HG02970 (cell line): ENCODE measurements around the gene ZNF264.
"Not testable (repeated sequence)": the region's sequence is repeated elsewhere in the genome, so short reads cannot be mapped to it uniquely, and the experiment has no call there.

Experiments used
- ATAC-seq: cut with Tn5 transposase; IDR thresholded peaks from one replicate; pipeline ENCODE4 v1.9.1; 2021; ENCODE audit warnings: mild to moderate bottlenecking, moderate library complexity, moderate number of reproducible peaks; ENCODE audit not compliant: unreplicated experiment, low FRiP score

Gene ZNF264

GRCh38 chr19:57191141-57192076 is at the start of gene ZNF264:
TSS of gene ZNF264 (plus strand) at chr19:57191500. CDS start at chr19:57191914, 414 bp downstream.
- peak; percentile 89 for ATAC-seq

- ATAC-seq = no peak
Observed at GRCh38 chr19:57141699-57142098, 49.6 kb upstream of the ZNF264 start.

GRCh38 chr19:57152921-57153320 is 38.4 kb upstream of the ZNF264 start:
- no peak for ATAC-seq

- ATAC-seq = no peak
Observed at GRCh38 chr19:57161985-57162539, 29.2 kb upstream of the ZNF264 start.

GRCh38 chr19:57165846-57166245 is 25.5 kb upstream of the ZNF264 start:
- ATAC-seq = no peak

- no peak for ATAC-seq
Observed at GRCh38 chr19:57167385-57167784, 23.9 kb upstream of the ZNF264 start, which contains the start of gene DUXA. TSS of gene DUXA (minus strand) at chr19:57167485. CDS start at chr19:57167443, 42 bp downstream.

GRCh38 chr19:57171551-57172081 is 19.7 kb upstream of the ZNF264 start:
- no peak for ATAC-seq

- ATAC-seq = no peak
Observed at GRCh38 chr19:57190301-57190700, 999 bp upstream of the ZNF264 start.

- no peak for ATAC-seq
Observed at GRCh38 chr19:57192077-57192420, 749 bp downstream of the ZNF264 start.

GRCh38 chr19:57192993-57193392 is 1.7 kb downstream of the ZNF264 start:
- no peak for ATAC-seq

GRCh38 chr19:57197874-57198273 is 6.6 kb downstream of the ZNF264 start:
- ATAC-seq = not testable (repeated sequence)

GRCh38 chr19:57202160-57202559 is 10.9 kb downstream of the ZNF264 start:
- ATAC-seq = no peak

GRCh38 chr19:57210381-57210780 is 19.1 kb downstream of the ZNF264 start:
- ATAC-seq = no peak

GRCh38 chr19:57212109-57212508 is 20.8 kb downstream of the ZNF264 start:
- ATAC-seq = no peak

- no peak for ATAC-seq
Observed at GRCh38 chr19:57227502-57227901, 36.2 kb downstream of the ZNF264 start.

- no peak for ATAC-seq
Observed at GRCh38 chr19:57231686-57232085, 40.4 kb downstream of the ZNF264 start.

- ATAC-seq = no peak
Observed at GRCh38 chr19:57233207-57233606, 41.9 kb downstream of the ZNF264 start.

GRCh38 chr19:57239982-57240310 is 48.6 kb downstream of the ZNF264 start:
- ATAC-seq = no peak

GRCh38 chr19:57240311-57241090 is 49.2 kb downstream of the ZNF264 start, which contains the start of gene ZNF805:
TSS of gene ZNF805 (plus strand) at chr19:57240632. CDS start at chr19:57240892, 260 bp downstream.
- ATAC-seq = peak; percentile 94

GRCh38 chr19:57241176-57241575 is 49.9 kb downstream of the ZNF264 start:
- ATAC-seq = no peak

GRCh38 chr19:57242821-57243220 is 51.5 kb downstream of the ZNF264 start:
- no peak for ATAC-seq
